Measurements from ENCODE around the gene GATD1. TPM values are rescaled to one million over a fixed set of nuclear protein-coding genes. Genes with fewer than 3 reads are reported as not detected.
A peak's percentile ranks its signal among the peaks of the same experiment; 100 is the strongest.

GATD1 gene, protein sequence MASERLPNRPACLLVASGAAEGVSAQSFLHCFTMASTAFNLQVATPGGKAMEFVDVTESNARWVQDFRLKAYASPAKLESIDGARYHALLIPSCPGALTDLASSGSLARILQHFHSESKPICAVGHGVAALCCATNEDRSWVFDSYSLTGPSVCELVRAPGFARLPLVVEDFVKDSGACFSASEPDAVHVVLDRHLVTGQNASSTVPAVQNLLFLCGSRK
- total RNA-seq: 82.5 TPM

DNA sequence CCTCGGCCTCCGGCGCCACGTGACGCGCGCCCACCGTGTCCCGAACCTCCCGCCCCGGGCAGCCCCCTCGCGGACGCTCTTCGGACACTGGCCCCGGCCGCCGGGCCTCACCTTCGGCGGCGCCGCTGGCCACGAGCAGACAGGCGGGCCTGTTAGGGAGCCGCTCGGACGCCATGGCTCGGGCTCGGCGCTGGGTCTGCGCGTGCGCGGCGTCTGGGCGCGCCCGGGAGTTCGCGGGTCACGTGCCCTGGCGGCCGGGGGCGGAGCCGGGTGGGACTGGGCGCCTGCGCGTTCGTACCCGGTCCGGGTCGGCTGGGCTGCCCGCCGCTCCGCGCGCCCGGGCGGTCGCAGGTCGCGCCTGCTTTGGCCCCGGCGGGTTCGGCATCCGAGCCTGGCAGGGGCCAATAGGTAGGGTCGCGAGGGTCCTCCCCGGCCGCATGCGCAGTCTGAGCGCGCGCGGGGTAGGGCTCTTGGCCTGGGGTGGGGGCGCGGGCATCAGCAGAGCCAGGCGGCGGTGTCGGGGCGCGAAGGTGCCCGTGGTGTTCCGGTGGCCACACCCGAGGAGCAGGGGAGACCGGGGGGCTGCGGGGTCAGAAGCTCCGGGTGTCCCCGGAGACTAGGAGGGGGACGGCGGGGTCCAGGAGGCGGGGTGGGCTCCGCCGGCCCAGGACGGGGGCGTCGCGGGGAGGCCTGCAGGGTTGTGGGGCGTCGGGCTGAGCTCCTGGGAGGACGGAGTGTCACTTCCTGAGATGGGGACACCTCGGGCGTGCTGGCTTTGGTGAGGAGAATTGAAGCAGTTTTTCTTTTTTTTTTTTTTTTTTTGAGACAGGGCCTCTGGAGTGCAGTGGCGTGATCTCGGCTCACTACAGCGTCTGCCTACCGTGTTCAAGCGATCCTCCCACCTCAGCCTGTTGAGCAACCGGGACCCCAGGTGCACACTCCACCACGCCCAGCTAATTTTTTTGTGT, at the start of gene GATD1:
GATD1 (minus strand) TSS at position 200 of the 968 bp plus-strand sequence; CDS start at position 175, 25 bp downstream.
- DNase-seq (ENCODE audit: low spot score): peak; percentile 93

DNA sequence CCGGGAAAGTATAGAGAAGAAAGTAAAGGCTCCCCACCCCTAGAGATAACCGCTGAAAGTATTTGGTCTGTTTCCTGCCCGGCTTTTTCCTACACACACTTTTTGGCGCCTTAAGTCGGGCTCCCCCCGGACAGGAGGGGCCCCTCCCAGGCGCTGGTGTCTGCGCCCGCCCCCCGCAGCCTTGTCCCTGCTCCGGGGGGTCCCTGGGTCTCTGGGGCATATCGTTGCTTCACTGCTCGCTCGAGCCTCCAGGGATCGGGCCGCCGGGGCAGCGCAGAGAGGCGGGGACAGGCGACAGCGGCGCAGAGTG, 49.5 kb upstream of the GATD1 start:
- DNase-seq (ENCODE audit: low spot score): no peak

DNA sequence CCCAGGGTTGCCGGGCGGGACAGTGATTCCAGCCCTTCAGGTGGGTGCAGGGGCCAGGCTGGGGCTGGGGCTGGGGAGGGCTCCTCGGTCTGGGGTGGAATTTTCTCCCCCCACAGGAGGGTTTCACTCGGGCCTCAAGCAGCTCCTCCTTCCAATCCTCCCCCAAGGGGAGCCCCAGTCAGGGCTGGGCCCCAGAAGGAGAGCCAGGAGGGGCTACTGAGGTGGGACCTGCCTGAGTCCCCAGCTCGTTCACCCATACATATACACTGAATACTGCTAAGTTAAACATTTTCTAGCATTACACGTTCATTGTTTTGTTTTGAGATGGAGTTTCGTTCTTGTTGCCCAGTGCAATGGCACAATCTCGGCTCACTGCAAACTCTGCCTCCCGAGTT, 48.9 kb upstream of the GATD1 start:
- DNase-seq (ENCODE audit: low spot score): no peak

DNA sequence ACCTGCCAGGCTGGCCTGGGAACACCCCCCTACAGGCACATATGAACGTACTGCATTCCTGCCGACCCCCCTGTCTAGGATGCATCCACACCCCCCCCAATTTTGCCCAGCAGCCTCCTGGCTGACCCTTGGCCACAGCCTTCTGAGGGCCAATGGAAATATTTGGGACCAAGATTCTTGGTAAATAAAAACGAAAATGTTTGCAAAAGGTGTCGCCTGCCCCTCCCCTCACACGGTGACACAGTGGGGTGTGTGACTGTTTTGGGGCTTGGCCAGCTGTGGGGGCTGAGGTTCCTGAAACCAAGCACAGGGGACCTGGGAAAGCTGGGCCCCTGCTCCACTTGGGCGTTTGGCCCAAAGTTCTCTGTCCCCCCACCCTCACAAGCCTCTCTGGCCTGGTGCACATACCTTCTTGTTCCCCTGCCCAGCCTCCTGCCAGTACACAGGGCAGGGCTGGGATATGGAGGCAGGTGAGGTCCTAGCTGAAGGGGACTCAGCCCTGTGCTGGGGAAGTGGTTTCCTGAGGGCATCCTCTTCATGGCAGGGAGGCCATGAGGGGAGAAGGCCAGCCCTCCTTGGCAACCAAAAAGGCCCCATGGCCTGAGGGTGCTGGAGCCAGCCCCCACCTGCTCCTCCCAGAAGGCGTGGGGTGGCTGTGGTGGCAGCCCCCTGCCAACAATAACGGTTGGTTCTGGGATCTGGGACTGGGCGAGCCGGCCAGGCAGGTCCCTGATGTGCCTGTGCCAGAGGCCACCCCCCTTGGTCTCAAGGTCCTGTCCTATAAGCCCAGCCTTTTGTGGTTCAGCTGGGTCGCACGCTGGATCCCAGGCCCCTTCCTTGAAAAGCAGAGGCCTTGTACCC, 48.3 kb upstream of the GATD1 start:
- DNase-seq (ENCODE audit: low spot score): no peak

DNA sequence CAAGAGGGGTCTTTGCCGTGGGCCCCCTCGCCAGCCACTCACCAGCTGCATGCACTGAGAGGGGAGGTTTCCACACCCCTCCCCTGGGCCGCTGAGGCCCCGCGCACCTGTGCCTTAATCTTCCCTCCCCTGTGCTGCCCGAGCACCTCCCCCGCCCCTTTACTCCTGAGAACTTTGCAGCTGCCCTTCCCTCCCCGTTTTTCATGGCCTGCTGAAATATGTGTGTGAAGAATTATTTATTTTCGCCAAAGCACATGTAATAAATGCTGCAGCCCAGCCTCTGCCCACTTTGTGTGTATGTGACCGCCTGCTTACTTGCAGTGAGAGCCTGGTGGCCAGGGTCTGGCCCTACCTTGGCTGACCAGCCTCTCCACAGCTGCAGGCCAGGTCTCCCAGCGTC, 47.7 kb upstream of the GATD1 start:
- no peak for DNase-seq (ENCODE audit: low spot score)

DNA sequence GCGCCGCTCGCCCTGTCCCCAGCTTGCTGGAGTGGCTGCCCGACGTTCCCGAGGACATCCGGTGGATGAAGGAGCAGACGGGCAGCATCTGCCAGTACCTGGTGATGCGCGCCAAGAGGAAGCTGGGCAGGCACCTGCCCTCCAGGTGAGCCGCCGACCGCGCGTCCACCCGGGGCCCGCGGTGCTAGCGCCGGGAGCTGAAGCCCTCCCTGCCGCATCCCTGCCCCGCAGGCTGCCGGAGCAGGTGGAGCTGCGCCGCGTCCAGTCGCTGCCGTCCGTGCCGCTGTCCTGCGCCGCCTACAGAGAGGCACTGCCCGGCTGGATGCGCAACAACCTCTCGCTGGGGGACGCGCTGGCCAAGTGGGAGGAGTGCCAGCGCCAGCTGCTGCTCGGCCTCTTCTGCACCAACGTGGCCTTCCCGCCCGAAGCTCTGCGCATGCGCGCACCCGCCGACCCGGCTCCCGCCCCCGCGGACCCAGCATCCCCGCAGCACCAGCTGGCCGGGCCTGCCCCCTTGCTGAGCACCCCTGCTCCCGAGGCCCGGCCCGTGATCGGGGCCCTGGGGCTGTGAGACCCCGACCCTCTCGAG, 47.1 kb upstream of the GATD1 start:
- DNase-seq (ENCODE audit: low spot score): no peak

DNA sequence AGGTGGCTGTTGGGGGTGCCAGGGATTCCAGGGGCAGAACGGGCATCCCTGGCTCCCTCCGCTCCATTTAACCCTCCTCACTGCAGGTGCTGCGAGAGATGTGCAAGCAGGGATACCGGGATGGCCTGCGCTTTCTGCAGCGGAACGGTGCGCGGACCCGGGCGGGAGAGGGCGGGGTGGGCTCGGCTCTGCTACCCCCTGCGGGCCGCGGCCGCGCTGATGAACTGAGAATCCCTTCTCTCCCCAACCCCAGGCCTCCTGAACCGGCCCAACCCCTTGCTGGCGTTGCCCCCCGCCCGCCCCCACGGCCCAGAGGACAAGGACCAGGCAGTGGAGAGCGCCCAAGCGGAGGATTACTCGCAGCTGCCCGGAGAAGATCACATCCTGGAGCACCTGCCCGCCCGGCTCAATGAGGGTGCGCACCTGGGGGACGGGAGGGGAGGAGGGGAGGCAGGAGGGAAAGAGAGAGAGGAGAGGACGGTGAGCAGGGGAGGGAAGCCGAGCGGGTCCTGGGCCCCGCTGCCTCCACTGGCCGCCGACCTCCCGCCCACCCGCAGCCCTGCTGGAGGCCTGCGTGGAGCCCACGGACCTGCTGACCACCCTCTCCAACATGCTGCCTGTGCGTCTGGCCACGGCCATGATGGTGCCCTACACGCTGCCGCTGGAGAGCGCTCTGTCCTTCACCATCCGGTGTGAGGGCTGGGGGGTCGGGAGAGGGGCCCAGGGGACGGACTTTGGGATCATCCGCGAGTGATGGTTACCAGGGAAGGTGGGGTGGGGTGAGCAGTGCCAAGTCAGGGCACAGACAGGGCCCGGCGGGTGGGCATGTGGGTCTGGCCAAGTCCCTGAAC, 46.4 kb upstream of the GATD1 start:
- no peak for DNase-seq (ENCODE audit: low spot score)

DNA sequence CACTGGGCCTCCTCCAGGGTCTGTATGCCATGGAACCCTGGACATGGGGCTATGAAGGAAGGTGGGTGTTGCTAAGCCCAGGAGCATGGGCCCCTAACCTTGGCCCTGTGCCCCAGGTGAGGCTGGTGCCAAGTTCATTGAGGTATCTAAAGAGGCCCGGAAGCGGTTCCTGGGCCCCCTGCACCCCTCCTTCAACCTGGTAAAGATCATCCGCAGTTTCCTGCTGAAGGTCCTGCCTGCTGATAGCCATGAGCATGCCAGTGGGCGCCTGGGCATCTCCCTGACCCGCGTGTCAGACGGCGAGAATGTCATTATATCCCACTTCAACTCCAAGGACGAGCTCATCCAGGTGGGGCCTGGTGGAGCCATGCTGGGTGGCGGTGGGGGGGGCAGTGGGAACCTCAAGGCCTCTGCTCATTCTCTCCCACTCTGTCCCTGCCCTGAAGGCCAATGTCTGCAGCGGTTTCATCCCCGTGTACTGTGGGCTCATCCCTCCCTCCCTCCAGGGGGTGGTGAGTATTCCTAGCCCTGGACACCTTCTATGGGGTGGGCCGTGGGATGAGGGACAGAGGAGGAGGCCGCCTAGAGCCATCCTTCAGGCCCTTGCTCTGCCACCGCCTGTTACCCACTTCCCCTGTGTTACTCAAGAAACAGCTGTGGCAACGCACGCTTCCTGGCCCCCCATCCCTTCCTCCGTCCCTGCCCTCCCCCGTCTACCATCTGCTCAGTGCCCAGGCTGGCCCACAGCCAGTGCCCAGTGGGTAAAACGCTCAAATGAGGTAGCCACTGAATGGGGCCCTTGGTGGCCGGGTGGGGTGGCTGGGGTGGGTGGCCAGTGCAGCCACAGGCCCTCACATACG, 44.5 kb upstream of the GATD1 start:
- no peak for DNase-seq (ENCODE audit: low spot score)

DNA sequence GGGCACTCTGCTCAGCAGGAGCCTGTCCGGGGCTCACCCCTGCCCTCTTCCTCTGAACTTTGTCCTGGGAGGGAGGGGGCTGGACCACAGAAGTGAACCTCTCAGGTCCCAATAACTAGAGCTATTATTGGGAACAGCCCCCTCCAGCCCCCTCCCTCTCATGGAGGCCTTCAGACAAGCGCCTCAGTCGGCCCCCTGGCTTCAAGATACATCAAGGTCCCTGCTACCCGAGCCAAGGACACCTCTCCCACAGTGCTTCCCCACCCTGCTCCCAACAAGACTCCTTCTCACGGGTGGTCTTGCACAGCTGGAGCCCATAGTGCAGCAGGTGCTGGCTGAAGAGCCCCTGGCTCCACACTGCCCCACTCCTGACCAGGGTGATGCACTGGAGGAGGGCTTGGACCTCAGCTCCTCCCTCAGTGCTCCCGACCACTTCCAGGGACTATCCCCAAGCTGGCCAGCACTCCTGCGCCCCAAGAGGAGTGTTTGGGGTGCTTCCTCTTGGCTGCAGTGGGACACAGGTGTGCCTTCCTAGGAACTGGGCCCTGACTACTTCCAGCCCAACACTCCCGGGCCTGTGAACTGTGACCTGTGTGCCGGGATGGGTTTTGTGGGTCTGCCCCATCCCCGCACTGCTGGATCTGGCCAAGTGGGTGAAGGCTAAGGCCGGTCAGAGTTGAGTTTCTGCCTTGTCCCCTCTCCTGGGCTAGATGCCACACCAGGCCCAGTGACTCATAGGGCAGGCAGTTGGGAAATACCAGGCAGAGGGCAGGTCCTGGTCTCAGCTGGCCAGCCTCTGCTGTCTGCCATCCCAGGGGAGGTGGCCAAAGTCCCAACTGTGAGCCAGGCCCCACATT, 43.6 kb upstream of the GATD1 start:
- DNase-seq (ENCODE audit: low spot score): no peak

DNA sequence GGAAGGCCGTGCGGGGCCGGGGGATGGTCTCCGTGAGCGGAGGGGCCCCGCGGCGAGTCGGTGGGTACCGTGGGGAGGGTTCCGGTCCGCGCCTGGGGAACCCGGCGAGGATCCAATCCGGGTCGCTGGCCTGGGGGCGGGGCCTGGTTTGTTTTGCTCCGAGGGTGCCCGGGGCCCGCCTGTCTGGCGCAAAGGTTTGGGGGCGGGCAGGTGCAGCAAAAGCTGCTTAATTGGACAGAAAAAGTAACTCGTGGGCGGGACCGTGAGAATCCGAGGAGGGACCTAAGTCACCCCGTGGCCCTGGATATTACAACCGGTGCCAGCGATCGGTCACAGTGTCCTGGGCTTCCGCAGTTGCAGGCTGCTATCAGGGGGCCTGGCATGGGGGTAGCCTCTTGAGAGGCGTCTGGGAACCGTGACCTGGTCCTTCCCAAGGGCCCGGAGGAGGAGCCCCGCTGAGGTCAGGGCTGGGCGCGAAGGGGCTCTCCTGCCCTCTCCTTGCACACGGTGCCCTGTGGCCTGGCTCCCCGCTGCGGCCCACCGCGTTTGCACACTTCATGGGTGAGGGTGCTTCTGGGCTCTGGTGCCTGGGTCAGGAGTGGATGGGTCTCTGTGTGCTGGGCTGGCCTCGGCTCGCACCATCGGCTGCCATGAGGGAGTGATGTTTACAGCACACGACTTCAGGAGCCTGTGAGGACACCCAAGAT, 42.8 kb upstream of the GATD1 start:
- DNase-seq (ENCODE audit: low spot score): peak; percentile 93

DNA sequence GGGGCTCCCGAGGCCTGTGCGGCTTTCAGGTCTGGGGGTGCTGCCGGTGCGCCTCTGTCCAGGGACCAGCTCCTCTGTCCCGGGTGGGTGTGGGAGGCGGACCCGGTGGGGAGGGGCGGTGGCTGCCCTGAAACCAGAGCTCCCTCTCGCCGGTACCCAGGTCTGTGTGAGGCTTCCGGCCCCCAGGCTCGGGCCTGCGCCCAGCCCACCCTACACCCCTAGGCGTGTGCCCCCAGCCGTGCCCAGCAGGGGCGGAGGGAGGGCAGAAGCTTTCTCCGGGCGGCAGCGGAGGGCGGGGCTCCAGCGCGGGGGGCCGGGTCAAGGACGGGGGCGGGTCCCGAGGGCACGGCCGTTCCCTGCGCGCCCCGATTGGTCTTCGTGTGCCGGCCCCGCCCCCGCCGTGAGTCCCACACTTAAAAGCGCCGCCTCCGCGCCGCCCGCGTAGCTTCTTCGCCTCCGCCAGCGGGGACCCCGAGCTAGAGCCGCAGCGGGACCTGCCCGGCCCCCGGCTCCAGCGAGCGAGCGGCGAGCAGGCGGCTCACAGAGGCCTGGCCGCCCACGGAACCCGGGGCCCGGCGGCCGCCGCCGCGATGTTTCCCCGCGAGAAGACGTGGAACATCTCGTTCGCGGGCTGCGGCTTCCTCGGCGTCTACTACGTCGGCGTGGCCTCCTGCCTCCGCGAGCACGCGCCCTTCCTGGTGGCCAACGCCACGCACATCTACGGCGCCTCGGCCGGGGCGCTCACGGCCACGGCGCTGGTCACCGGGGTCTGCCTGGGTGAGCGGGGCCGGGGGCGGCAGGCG, 42.0 kb upstream of the GATD1 start:
- peak; percentile 95 for DNase-seq (ENCODE audit: low spot score)

DNA sequence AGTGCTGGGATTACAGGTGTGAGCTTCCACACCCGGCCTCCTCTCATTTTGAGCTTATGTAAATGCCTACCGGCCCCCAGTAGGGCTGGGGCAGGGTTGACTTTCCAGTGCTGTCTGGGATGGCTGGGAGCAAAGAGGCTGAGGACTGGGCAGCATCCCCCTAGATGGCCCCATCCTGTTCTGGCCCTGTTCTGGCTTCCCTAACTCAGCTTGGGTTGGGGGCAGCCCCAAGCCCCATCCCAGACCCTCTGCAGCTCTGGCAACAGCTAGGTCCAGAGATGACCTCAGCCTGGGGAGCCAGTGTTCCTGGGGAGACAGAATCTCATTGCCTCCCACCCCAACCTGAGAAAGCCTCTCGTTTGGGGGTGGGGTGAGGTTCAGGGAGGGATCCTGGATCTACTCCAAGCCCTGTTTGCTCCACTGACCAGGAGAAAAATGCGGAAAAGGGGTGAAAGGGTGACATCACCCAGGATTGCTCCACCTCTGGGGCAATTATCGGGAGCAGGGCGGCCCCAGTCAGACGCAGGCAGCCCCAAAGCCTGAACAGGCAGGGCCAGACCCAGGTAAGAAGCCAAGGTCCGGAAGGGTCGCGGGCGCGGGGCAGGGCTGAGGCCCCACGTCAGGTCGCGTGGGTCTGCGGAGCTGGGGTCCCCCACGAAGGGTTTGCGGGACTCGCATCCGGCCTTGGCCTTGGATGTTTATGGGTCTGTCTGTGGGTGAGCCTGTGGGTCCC, 41.3 kb upstream of the GATD1 start, which contains the start of gene PNPLA2:
PNPLA2 (plus strand) TSS at position 519 of the 733 bp plus-strand sequence. CDS start 805 bp downstream, outside the sequence.
- peak; percentile 84 for DNase-seq (ENCODE audit: low spot score)

DNA sequence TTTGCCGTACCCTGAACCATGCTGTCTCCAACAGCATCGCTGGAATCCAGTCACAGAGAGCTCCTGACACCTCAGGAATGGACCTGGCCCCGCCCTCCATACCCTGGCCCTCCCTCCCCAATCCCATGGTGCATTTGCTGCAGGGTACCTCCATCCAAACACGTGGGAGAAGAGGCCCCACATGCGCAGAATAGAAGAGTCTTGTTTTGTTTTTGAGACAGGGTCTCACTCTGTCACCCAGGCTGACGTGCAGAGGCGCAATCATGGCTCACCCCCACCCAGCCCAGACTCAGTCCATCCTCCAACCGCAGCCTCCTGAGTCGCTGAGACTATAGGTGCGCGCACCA, 39.1 kb upstream of the GATD1 start:
- DNase-seq (ENCODE audit: low spot score): no peak

DNA sequence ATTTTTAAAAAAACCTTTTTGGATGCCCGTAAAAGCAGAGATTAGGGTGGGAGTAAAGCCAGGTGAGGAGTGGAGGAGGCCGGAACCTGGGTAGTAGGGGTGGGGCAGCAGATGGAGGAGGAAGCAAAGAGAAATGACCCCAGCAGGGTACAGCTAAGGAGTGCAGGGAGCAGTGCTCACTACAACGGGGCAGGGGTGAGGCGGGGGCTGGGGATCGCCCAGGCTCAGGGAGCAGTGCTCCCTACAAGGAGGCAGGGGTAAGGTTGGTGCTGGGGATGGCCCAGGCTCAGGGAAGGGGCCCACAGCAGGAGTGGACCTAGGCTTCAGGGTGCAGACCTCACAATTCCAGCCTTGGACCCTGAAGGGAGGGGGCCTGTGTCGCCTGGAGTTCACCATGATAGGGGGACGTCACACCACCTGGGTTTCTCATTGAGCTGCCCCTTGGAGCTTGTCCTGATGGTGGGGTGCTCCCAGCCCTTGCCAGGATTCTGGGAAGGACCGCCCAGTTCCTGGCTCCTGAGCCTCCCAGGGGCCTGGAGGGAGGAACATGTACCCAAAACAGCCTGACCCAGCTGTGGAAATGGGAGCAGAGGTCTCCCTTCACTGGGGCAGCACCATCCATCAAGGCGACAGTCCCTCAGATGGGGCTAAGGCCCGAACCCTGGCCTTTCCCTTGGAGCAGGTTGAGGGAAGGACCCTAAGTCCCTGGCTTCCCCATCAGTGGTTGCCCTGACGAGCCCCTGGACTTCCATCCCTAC, 38.6 kb upstream of the GATD1 start:
- no peak for DNase-seq (ENCODE audit: low spot score)

DNA sequence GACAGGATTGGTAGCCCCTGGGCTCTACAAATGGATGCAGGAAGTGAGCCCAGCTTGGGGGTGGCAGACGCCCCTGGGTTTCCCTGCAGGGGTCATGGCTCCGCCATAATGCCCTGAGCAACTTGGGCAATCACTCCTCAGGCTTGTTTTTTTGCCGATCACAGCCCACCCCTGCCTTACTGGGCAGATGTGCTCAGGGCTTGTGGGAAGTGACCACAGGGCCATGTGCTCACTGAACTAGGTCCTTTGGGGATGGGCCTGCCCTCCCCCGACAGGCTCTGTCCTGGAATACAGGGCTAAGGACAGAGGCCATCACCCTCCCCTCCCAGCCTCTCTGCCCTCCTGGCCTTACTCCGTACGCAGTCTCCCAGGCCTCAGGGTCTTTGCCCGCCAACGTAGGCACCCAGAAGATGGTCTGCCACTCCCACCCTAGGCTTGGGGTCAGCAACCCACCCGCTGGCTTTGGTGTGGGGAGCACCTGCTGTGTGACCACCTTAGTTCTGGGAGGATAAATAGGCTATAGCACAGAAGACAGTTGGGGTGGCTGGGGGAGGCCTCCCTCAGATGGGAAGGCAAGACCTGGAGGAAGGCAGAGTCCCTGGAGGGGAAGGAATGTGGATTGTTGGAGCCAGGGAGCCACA, 36.3 kb upstream of the GATD1 start:
- DNase-seq (ENCODE audit: low spot score): no peak

DNA sequence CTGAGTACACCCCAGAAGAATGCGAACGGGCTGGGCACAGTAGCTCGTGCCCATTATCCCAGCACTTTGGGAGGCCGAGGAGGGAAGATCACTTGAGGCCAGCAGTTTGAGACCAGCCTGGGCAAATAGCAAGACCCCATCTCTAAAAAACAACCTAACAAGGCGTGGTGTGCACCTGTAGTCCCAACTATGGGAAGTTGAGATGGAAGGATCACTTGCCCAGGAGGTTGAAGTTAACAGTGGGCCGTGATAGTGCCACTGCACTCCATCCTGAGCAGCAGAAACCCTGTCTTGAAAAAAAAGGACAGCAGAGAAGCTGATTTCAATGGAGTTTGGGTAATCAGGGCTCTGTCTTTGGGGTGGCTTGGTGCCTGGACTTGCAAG, 35.8 kb upstream of the GATD1 start:
- DNase-seq (ENCODE audit: low spot score): no peak

All from ureter (tissue), 1 donor.